Fibroblast of pulmonary artery (primary cell): ENCODE data around the gene BCL7A.
"Not testable (repeated sequence)": the region's sequence is repeated elsewhere in the genome, so short reads cannot be mapped to it uniquely, and the experiment has no call there.

ENCODE experiments used
- DNase-seq: peaks from one replicate; pipeline ENCODE4 v3.0.0-alpha.2; 2010; ENCODE audit warnings: low read depth
- H3K4me3 ChIP-seq: replicated peaks from 2 replicates; pipeline ENCODE4 v1.5.1; 2011; ENCODE audit warnings: low read depth, mild to moderate bottlenecking, control low read depth, low read length, moderate library complexity
- CTCF ChIP-seq: IDR thresholded peaks from 2 replicates; pipeline ENCODE4 v1.5.1; 2011; ENCODE audit warnings: mild to moderate bottlenecking, control low read depth, low read length, inconsistent platforms; ENCODE audit errors: missing control alignments

Gene BCL7A

GRCh38 chr12:122048151-122048550 lies 26.5 kb downstream of the BCL7A start:
- H3K4me3 ChIP-seq: no peak overlapping the region
- DNase-seq: no peak
- TF ChIP-seq CTCF: no peak

GRCh38 chr12:122049827-122050226 lies 28.1 kb downstream of the BCL7A start:
- H3K4me3 ChIP-seq: no peak overlapping the region
- TF ChIP-seq CTCF: no peak
- no peak for DNase-seq

- DNase-seq: no peak
- H3K4me3 ChIP-seq: no peak overlapping the region
- TF ChIP-seq CTCF: no peak
Observed at GRCh38 chr12:122050706-122051105, 29.0 kb downstream of the BCL7A start.

- peak; percentile 14 for DNase-seq
- TF ChIP-seq CTCF: no peak
- no peak overlapping the region for H3K4me3 ChIP-seq
Observed at GRCh38 chr12:122051231-122051876, 29.7 kb downstream of the BCL7A start.

- H3K4me3 ChIP-seq: no peak overlapping the region
- TF ChIP-seq CTCF: no peak
- DNase-seq: no peak
Observed at GRCh38 chr12:122052285-122052684, 30.6 kb downstream of the BCL7A start.

- DNase-seq: no peak
- TF ChIP-seq CTCF: no peak
- H3K4me3 ChIP-seq: no peak overlapping the region
Observed at GRCh38 chr12:122054842-122055520, 33.3 kb downstream of the BCL7A start.

- H3K4me3 ChIP-seq, DNase-seq: not testable (repeated sequence)
Observed at GRCh38 chr12:122056406-122056805, 34.7 kb downstream of the BCL7A start.
